Motor neuron (in vitro differentiated cells): ENCODE measurements around the gene C1R. TPM values are rescaled to one million over a fixed set of nuclear protein-coding genes. Genes with fewer than 3 reads are reported as not detected.

Experiments
- ATAC-seq, 8 experiments: fragments of 200-7000 bp; cut with Tn5 transposase; replicated peaks in 6 of 8; 2 replicates each; pipeline ENCODE4 v1.8.0; 2021; ENCODE audit warnings: mild to moderate bottlenecking in 8 of 8, moderate library complexity in 8 of 8
- H3K27ac ChIP-seq, 2 donors: fragments of 250-450 bp; sonication (Bioruptor Pico); 2 replicates each; pipeline ENCODE4 v1.9.0; 2021; ENCODE audit warnings: antibody characterized with exemption in 2 of 2, mild to moderate bottlenecking in 2 of 2, moderate library complexity in 1 of 2
- H3K4me1 ChIP-seq, 2 donors: fragments of 250-450 bp; sonication (Bioruptor Pico); replicated peaks in 1 of 2; 2 replicates each; pipeline ENCODE4 v1.6.1; 2021; ENCODE audit warnings: antibody characterized with exemption in 2 of 2, mild to moderate bottlenecking in 2 of 2, moderate library complexity in 1 of 2
- H3K4me3 ChIP-seq, 5 donors: fragments of 250-450 bp; sonication (Bioruptor Pico); 2 replicates each; pipeline ENCODE4 v1.9.0; 2021; ENCODE audit warnings: antibody characterized with exemption in 5 of 5, mild to moderate bottlenecking in 5 of 5, moderate library complexity in 4 of 5
- WGBS, 10 experiments: fragments of 450-650 bp; shearing (Covaris generic); methylation state at CpG; one replicate each; pipeline ENCODE4 v1.0.0; 2022; 5-methylcytosine and 5-hydroxymethylcytosine counted together
- in situ Hi-C, 9 experiments: fragments of 400-800 bp; cut with MboI; loops; one replicate each; pipeline ENCODE4 v1.15.0; 2021; ENCODE audit warnings: low sequenced_read_pairs in 9 of 9, low pct_unique_long_range_greater_than_20kb in 2 of 9; ENCODE audit not compliant: unreplicated experiment in 9 of 9
- total RNA-seq, 8 experiments: library from RNA; unstranded; fragments of 300-600 nt; gene quantifications; 2 replicates each; pipeline versions ENCODE4 v1.2.3 to v1.2.4, GENCODE V29; 2022

The C1R gene
- total RNA-seq, 8 experiments from 2014 or later, result 0.79 to 747 (median 6.4) TPM

- in situ Hi-C loops, result no loop called here
- Histone ChIP-seq H3K4me3 (peak within 1 kb of the TSS; percentile 69 to 98 (median 92)), H3K27ac (peak within 1 kb of the TSS; percentile 63 to 83), H3K4me1 (peaks cover 18 to 26% of the 10 kb centered on the region in 2 donors)
- no peak for ATAC-seq
- WGBS, 10 experiments, result 83 to 100% (median 83%) methylated on average over 1 to 2 of the region's 7 CpGs; no CpG with 5 or more reads in 7 of the 10 experiments
Observed at GRCh38 chr12:7128681-7129286, 36.5 kb upstream of the C1R start, which contains the start of gene RBP5. Gene RBP5 (minus strand): TSS chr12:7128889. CDS start chr12:7128775, 114 bp downstream.

GRCh38 chr12:7127916-7128626, 35.8 kb upstream of the C1R start:
- H3K27ac ChIP-seq, result no peak overlapping the region
- peaks cover 20 to 29% of the 10 kb centered on the region in 2 donors for H3K4me1 ChIP-seq
- ATAC-seq, result no peak
- in situ Hi-C loops, result no loop called here
- H3K4me3 ChIP-seq, result no peak overlapping the region
- 40 to 100% (median 88%) methylated on average over 1 to 12 of the region's 17 CpGs; no CpG with 5 or more reads in 4 of the 10 experiments for WGBS, 10 experiments

GRCh38 chr12:7125632-7126227, 33.5 kb upstream of the C1R start:
- Histone ChIP-seq H3K4me1 (peaks cover 8 to 16% of the 10 kb centered on the region in 2 donors), H3K4me3 (no peak overlapping the region), H3K27ac (no peak overlapping the region)
- 44 to 100% (median 78%) methylated on average over 1 to 4 of the region's 4 CpGs for WGBS, 10 experiments
- in situ Hi-C loops, result no loop called here
- ATAC-seq, result peak in 1 of 8 experiments; percentile 34

GRCh38 chr12:7123806-7124522, 31.7 kb upstream of the C1R start:
- Histone ChIP-seq H3K4me3 (no peak overlapping the region), H3K4me1 (peaks cover 4 to 13% of the 10 kb centered on the region in 2 donors), H3K27ac (no peak overlapping the region)
- peak in 4 of 8 experiments; percentile 45 to 77 (median 62) for ATAC-seq
- in situ Hi-C loops, result loop anchor here in 3 of 9 experiments (25.0 kb wide), 2 partner anchors 162 to 187 kb away; partner anchors contain the start of genes ATN1 (in 2 of the 3), C12orf57 (in 2 of the 3), RNU7-1 (in 2 of the 3) and EMG1 (in 1 of the 3)
- WGBS, 10 experiments, result 17 to 100% (median 54%) methylated on average over 1 to 4 of the region's 11 CpGs; no CpG with 5 or more reads in 2 of the 10 experiments

- in situ Hi-C loops, result loop anchor here in 3 of 9 experiments (25.0 kb wide), 2 partner anchors 161 to 186 kb away; partner anchors contain the start of genes ATN1 (in 2 of the 3), C12orf57 (in 2 of the 3), RNU7-1 (in 2 of the 3) and EMG1 (in 1 of the 3)
- no peak for ATAC-seq
- 0 to 100% (median 88%) methylated on average over 1 to 4 of the region's 7 CpGs; no CpG with 5 or more reads in 3 of the 10 experiments for WGBS, 10 experiments
Observed at GRCh38 chr12:7122811-7123769, 30.8 kb upstream of the C1R start.

GRCh38 chr12:7121324-7121723, 29.1 kb upstream of the C1R start:
- in situ Hi-C loops, result loop anchor here in 3 of 9 experiments (25.0 kb wide), 2 partner anchors 159 to 184 kb away; partner anchors contain the start of genes ATN1 (in 2 of the 3), C12orf57 (in 2 of the 3), RNU7-1 (in 2 of the 3) and EMG1 (in 1 of the 3)
- Histone ChIP-seq H3K27ac (no peak overlapping the region), H3K4me1 (peaks cover 4 to 13% of the 10 kb centered on the region in 2 donors), H3K4me3 (no peak overlapping the region)
- ATAC-seq, result no peak
- WGBS, 10 experiments, result 80 to 86% methylated on average over 1 of the region's 5 CpGs; no CpG with 5 or more reads in 8 of the 10 experiments

More at GRCh38 chr12:7122811-7123769, 30.8 kb upstream of the C1R start:
- Histone ChIP-seq H3K27ac (no peak overlapping the region), H3K4me1 (peaks cover 4 to 13% of the 10 kb centered on the region in 2 donors), H3K4me3 (no peak overlapping the region)

GRCh38 chr12:7120166-7120565, 27.9 kb upstream of the C1R start:
- WGBS, 10 experiments, result 60 to 100% (median 80%) methylated on average over 1 to 3 of the region's 5 CpGs; no CpG with 5 or more reads in 6 of the 10 experiments
- Histone ChIP-seq H3K27ac (no peak overlapping the region), H3K4me1 (peaks cover 4 to 13% of the 10 kb centered on the region in 2 donors), H3K4me3 (no peak overlapping the region)
- ATAC-seq, result no peak
- in situ Hi-C loops, result loop anchor here in 3 of 9 experiments (25.0 kb wide), 2 partner anchors 158 to 183 kb away; partner anchors contain the start of genes ATN1 (in 2 of the 3), C12orf57 (in 2 of the 3), RNU7-1 (in 2 of the 3) and EMG1 (in 1 of the 3)

GRCh38 chr12:7118881-7119280, 26.6 kb upstream of the C1R start:
- in situ Hi-C loops, result loop anchor here in 3 of 9 experiments (25.0 kb wide), 2 partner anchors 157 to 182 kb away; partner anchors contain the start of genes ATN1 (in 2 of the 3), C12orf57 (in 2 of the 3), RNU7-1 (in 2 of the 3) and EMG1 (in 1 of the 3)
- peak in 3 of 8 experiments; percentile 32 to 83 (median 70) for ATAC-seq

GRCh38 chr12:7117670-7118069, 25.4 kb upstream of the C1R start:
- 60 to 100% (median 82%) methylated on average over 1 to 2 of the region's 3 CpGs; no CpG with 5 or more reads in 2 of the 10 experiments for WGBS, 10 experiments
- no peak for ATAC-seq
- Histone ChIP-seq H3K27ac (no peak overlapping the region), H3K4me3 (no peak overlapping the region), H3K4me1 (no peaks in the 10 kb centered on the region)
- in situ Hi-C loops, result loop anchor here in 3 of 9 experiments (25.0 kb wide), 2 partner anchors 155 to 180 kb away; partner anchors contain the start of genes ATN1 (in 2 of the 3), C12orf57 (in 2 of the 3), RNU7-1 (in 2 of the 3) and EMG1 (in 1 of the 3)

More at GRCh38 chr12:7118881-7119280, 26.6 kb upstream of the C1R start:
- Histone ChIP-seq H3K27ac (no peak overlapping the region), H3K4me3 (no peak overlapping the region), H3K4me1 (peaks cover 3 to 4% of the 10 kb centered on the region in 2 donors)
- WGBS, 10 experiments, result 33 to 80% (median 45%) methylated on average over 1 of the region's 3 CpGs; no CpG with 5 or more reads in 6 of the 10 experiments

- WGBS, 10 experiments, result 53 to 100% (median 88%) methylated on average over 1 to 7 of the region's 9 CpGs; no CpG with 5 or more reads in 4 of the 10 experiments
- Histone ChIP-seq H3K4me3 (no peak overlapping the region), H3K4me1 (no peaks in the 10 kb centered on the region), H3K27ac (no peak overlapping the region)
- in situ Hi-C loops, result loop anchor here in 3 of 9 experiments (25.0 kb wide), 2 partner anchors 155 to 180 kb away; partner anchors contain the start of genes ATN1 (in 2 of the 3), C12orf57 (in 2 of the 3), RNU7-1 (in 2 of the 3) and EMG1 (in 1 of the 3)
- ATAC-seq, result no peak
Observed at GRCh38 chr12:7116916-7117315, 24.7 kb upstream of the C1R start.
